GM12878 (cell line): ENCODE measurements around the gene S100A16. TPM values are rescaled to one million over a fixed set of nuclear protein-coding genes. Genes with fewer than 3 reads are reported as not detected.

ENCODE experiments used
- ATAC-seq: fragments of 200-7000 bp; cut with Tn5 transposase; 3 replicates; pipeline ENCODE4 v1.9.1; 2020; ENCODE audit warnings: mild to moderate bottlenecking, moderate library complexity
- BruUV-seq: library from RNA; stranded (reverse); fragments of 400-500 nt; replicated peaks from 2 replicates; lab custom pipeline; 2021; lab: Mats Ljungman, UMichigan
- CTCF ChIA-PET: fragments of 300-600 bp; sonication (Branson Sonifier 250); formaldehyde crosslinking; extraction: SDS; loops from one replicate; lab custom pipeline; 2021; ENCODE audit warnings: inconsistent platforms; lab: Yijun Ruan, JAX
- POLR2A ChIA-PET: fragments of 350-600 bp; formaldehyde crosslinking; extraction: SDS; loops from one replicate; lab custom pipeline; 2021; ENCODE audit warnings: inconsistent platforms; lab: Charles Lee
- RAD21 ChIA-PET: fragments of 300-600 bp; sonication (Branson Sonifier 250); formaldehyde crosslinking; loops from one replicate; lab custom pipeline; 2023; ENCODE audit warnings: antibody characterized with exemption; ENCODE audit not compliant: unreplicated experiment; lab: Charles Lee
- SMC1A ChIA-PET: fragments of 300-600 bp; sonication (Branson Sonifier 250); formaldehyde crosslinking; loops from one replicate; lab custom pipeline; 2023; ENCODE audit not compliant: unreplicated experiment, uncharacterized antibody; lab: Charles Lee
- DNase-seq: peaks from one replicate; pipeline ENCODE4 v3.0.0-alpha.2; 2011; ENCODE audit warnings: low read depth, low spot score
- FAIRE-seq: peaks from 3 replicates; lab custom pipeline; 2011; peaks lifted over from hg19 to GRCh38; lab: Jason Lieb, UNC
- H2AFZ ChIP-seq: 2 replicates; pipeline ENCODE4 v1.6.0; 2011; ENCODE audit warnings: low read depth, low read length, control low read depth; ENCODE audit not compliant: control insufficient read depth
- H3K27ac ChIP-seq: 2 replicates; pipeline ENCODE4 v1.5.1; 2011; ENCODE audit warnings: control low read depth; ENCODE audit not compliant: control insufficient read depth, insufficient read depth
- H3K27me3 ChIP-seq, 2 experiments: replicated peaks in 1 of 2; 2 replicates each; pipeline versions ENCODE4 v1.6.0 to v1.6.1; 2011; ENCODE audit warnings: low read length in 1 of 2; ENCODE audit not compliant: control insufficient read depth in 2 of 2, insufficient read depth in 2 of 2
- H3K36me3 ChIP-seq, 2 experiments: 2 replicates each; pipeline ENCODE4 v1.5.1; 2011; ENCODE audit warnings: low read length in 1 of 2; ENCODE audit not compliant: control insufficient read depth in 2 of 2, insufficient read depth in 2 of 2
- H3K4me1 ChIP-seq: 2 replicates; pipeline ENCODE4 v1.6.1; 2011; ENCODE audit warnings: mild to moderate bottlenecking, low read length, moderate library complexity, mixed read lengths; ENCODE audit not compliant: control insufficient read depth, insufficient read depth
- H3K4me2 ChIP-seq: 2 replicates; pipeline ENCODE4 v1.6.0; 2011; ENCODE audit warnings: control low read depth; ENCODE audit not compliant: control insufficient read depth, insufficient read depth
- H3K4me3 ChIP-seq: fragments of 200-600 bp; sonication (generic); 2 replicates; pipeline ENCODE4 v1.5.1; 2016
- H3K79me2 ChIP-seq: 2 replicates; pipeline ENCODE4 v1.6.0; 2011; ENCODE audit warnings: low read length; ENCODE audit not compliant: control insufficient read depth, insufficient read depth
- H3K9ac ChIP-seq: 2 replicates; pipeline ENCODE4 v1.8.0; 2011; ENCODE audit warnings: low read length, control low read depth, mixed read lengths; ENCODE audit not compliant: control insufficient read depth, insufficient read depth
- H3K9me3 ChIP-seq: replicated peaks from 3 replicates; pipeline ENCODE4 v1.5.1; 2011; ENCODE audit warnings: mild to moderate bottlenecking, low read length; ENCODE audit not compliant: control insufficient read depth, insufficient read depth
- H4K20me1 ChIP-seq: 2 replicates; pipeline ENCODE4 v1.6.0; 2011; ENCODE audit not compliant: control insufficient read depth, insufficient read depth
- BMI1 ChIP-seq: fragments of 450-650 bp; IDR thresholded peaks from 2 replicates; pipeline ENCODE4 v1.6.1; 2016; ENCODE audit warnings: mild to moderate bottlenecking, moderate library complexity, borderline replicate concordance
- CBX5 ChIP-seq: sonication (generic); IDR thresholded peaks from 2 replicates; pipeline ENCODE4 v1.6.1; 2016; ENCODE audit warnings: low read depth, moderate library complexity, mild to moderate bottlenecking, inconsistent platforms
- CREM ChIP-seq: IDR thresholded peaks from 2 replicates; pipeline ENCODE4 v1.6.1; 2014; ENCODE audit warnings: antibody characterized with exemption, low read depth
- EED ChIP-seq: sonication (generic); IDR thresholded peaks from 2 replicates; pipeline ENCODE4 v1.6.1; 2016; ENCODE audit warnings: antibody characterized with exemption, low read depth
- GABPA ChIP-seq: IDR thresholded peaks from 2 replicates; pipeline ENCODE4 v1.6.1; 2014; ENCODE audit warnings: antibody characterized with exemption, low read depth, mild to moderate bottlenecking, inconsistent platforms
- LARP7 ChIP-seq: fragments of 450-650 bp; IDR thresholded peaks from 2 replicates; pipeline ENCODE4 v1.6.1; 2017; ENCODE audit warnings: mild to moderate bottlenecking
- MYC ChIP-seq: IDR thresholded peaks from 2 replicates; pipeline ENCODE4 v1.6.1; 2011; ENCODE audit warnings: mild to moderate bottlenecking, low read length, moderate library complexity, inconsistent platforms; ENCODE audit not compliant: insufficient read depth, insufficient replicate concordance, insufficient read length, severe bottlenecking
- NFXL1 ChIP-seq: fragments of 450-650 bp; IDR thresholded peaks from 2 replicates; pipeline ENCODE4 v1.6.1; 2017; ENCODE audit warnings: antibody characterized with exemption, mild to moderate bottlenecking, borderline replicate concordance
- NFYB ChIP-seq: IDR thresholded peaks from 2 replicates; pipeline ENCODE4 v1.6.1; 2011; ENCODE audit warnings: low read depth, mild to moderate bottlenecking, low read length, improper control_type of control experiment, moderate library complexity; ENCODE audit not compliant: insufficient read depth
- NR2F1 ChIP-seq: fragments of 450-650 bp; conservative IDR thresholded peaks from 2 replicates; pipeline ENCODE4 v1.6.1; 2017; ENCODE audit warnings: mild to moderate bottlenecking
- SPI1 ChIP-seq: IDR thresholded peaks from 2 replicates; pipeline ENCODE4 v1.6.1; 2011; ENCODE audit warnings: low read depth, mild to moderate bottlenecking, low read length, moderate library complexity, borderline replicate concordance; ENCODE audit not compliant: insufficient read depth
- SREBF1 ChIP-seq: IDR thresholded peaks from 2 replicates; pipeline ENCODE4 v1.6.1; 2012; ENCODE audit warnings: mild to moderate bottlenecking, low read length
- STAT3 ChIP-seq: IDR thresholded peaks from 2 replicates; pipeline ENCODE4 v1.6.1; 2011; ENCODE audit warnings: low read depth, low read length, improper control_type of control experiment
- TCF12 ChIP-seq: IDR thresholded peaks from 2 replicates; pipeline ENCODE4 v1.6.1; 2011; ENCODE audit warnings: low read depth, mild to moderate bottlenecking, low read length
- ZNF384 ChIP-seq: IDR thresholded peaks from 2 replicates; pipeline ENCODE4 v1.6.1; 2012; ENCODE audit warnings: low read depth, mild to moderate bottlenecking, low read length, improper control_type of control experiment, borderline replicate concordance
- WGBS: methylation state at CpG from one replicate; pipeline ENCODE4 v1.1.6; 2016; ENCODE audit warnings: low lambda C conversion rate; ENCODE audit not compliant: insufficient replicate concordance, insufficient coverage; ENCODE audit errors: missing lambda C conversion rate; 5-methylcytosine and 5-hydroxymethylcytosine counted together
- in situ Hi-C: fragments of 300-500 bp; cut with MboI; formaldehyde crosslinking; loops from 9 replicates; pipeline ENCODE4 v1.14.3; 2018; ENCODE audit warnings: mixed read lengths
- intact Hi-C: fragments of 100-400 bp; cut with micrococcal nuclease; formaldehyde crosslinking; loops from one replicate; pipeline ENCODE4 v1.14.2; 2022; ENCODE audit not compliant: unreplicated experiment
- polyA plus RNA-seq, 11 experiments: library from polyadenylated mRNA; depleted of rRNA in 4 of 11; unstranded in 6 of 11; stranded (reverse) in 5 of 11; fragments of >200 nt; fragmentation: Nextera tagmentation in 4 of 11; fragmentation: Illumina TruSeq in 1 of 11; extraction: Ambion mirVana in 4 of 11; extraction: Trizol in 1 of 11; gene quantifications; 1 replicate in 1 of 11; 2 replicates in 10 of 11; pipeline versions ENCODE4 v1.2.1 to v1.2.3, GENCODE V29; 2011 to 2016; ENCODE audit warnings: inconsistent platforms in 2 of 11, missing spikeins in 2 of 11, low read depth in 1 of 11
- total RNA-seq, 4 experiments: library from RNA; depleted of rRNA in 3 of 4; stranded (reverse); fragments of >200 nt in 3 of 4; fragmentation: Illumina TruSeq in 1 of 4; extraction: Trizol in 1 of 4; gene quantifications; 2 replicates each; pipeline versions ENCODE4 v1.2.1 to v1.2.3, GENCODE V29; 2013 to 2021
- TF ChIP-seq, protein P1 (sequence below): fragments of 450-650 bp; IDR thresholded peaks from 2 replicates; pipeline ENCODE4 v1.6.1; 2016; ENCODE audit warnings: mild to moderate bottlenecking
- TF ChIP-seq, protein P2 (sequence below): fragments of 450-650 bp; formaldehyde crosslinking; IDR thresholded peaks from 2 replicates; pipeline ENCODE4 v1.4.0; 2022; ENCODE audit warnings: mild to moderate bottlenecking, moderate library complexity
- TF ChIP-seq, protein P3 (sequence below): fragments of 450-650 bp; IDR thresholded peaks from 2 replicates; pipeline ENCODE4 v1.6.1; 2016; ENCODE audit warnings: mild to moderate bottlenecking, moderate library complexity, borderline replicate concordance

The S100A16 gene
- total and polyA plus RNA-seq, 10 of the 15 experiments (the other 5 are each of a cell fraction or from before 2014, with no cell fraction given) = 0.14 to 0.51 (median 0.25) TPM; not detected in 6

DNA sequence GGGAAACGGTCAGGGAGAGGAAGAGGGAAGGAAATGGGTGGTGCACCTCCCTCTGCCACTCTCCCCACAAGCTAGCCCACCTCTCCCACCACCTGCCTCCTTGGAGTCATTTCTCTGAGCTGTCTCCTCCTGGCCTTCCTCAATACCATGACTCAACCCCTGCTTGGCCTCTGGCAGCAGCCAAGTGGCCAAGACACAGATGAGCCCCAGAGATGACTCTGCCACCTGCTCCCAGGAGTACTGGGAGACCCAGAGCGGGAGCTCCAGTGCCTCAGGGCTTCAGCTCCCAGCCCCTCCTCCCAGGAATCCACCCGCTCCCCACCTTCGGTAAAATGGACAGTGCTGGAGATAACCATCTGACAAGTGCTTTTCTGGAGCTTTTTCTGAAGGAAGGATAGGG, 2.6 kb downstream of the S100A16 start:
- DNase-seq = no peak
- ChIA-PET POLR2A (no interaction called here), RAD21 (no interaction called here), SMC1A (no interaction called here), CTCF (interaction anchor here (0.5 to 0.7 kb wide), 2 partner anchors 36 to 949 kb away, joined by 3 read pairs; no protein-coding TSS in a partner anchor)
- H3K27ac ChIP-seq = no peak overlapping the region
- no peak for ATAC-seq
- no TSS peak for BruUV-seq
- no peaks in the 10 kb centered on the region for H4K20me1 ChIP-seq
- H3K4me1 ChIP-seq = no peaks in the 10 kb centered on the region
- intact Hi-C loops = no loop called here
- no peaks in the 10 kb centered on the region for H3K36me3 ChIP-seq
- in situ Hi-C loops = no loop called here
- no peak overlapping the region for H3K9ac ChIP-seq
- no peaks in the 10 kb centered on the region for H3K27me3 ChIP-seq
- H3K79me2 ChIP-seq = no peaks in the 10 kb centered on the region
- H3K4me3 ChIP-seq = no peak overlapping the region
- no peak overlapping the region for H3K4me2 ChIP-seq
- 23% methylated on average over 4 of the region's 4 CpGs for WGBS
- FAIRE-seq = no peak
- no peaks in the 10 kb centered on the region for H3K9me3 ChIP-seq
- no peak overlapping the region for H2AFZ ChIP-seq
- TF ChIP-seq GABPA (no peak), ZNF384 (no peak), CBX5 (no peak), EED (no peak), TCF12 (no peak), BMI1 (no peak), MYC (no peak), SPI1 (no peak), NR2F1 (no peak), NFXL1 (no peak), LARP7 (no peak), SREBF1 (no peak), STAT3 (no peak), CREM (no peak), NFYB (no peak)
- TF ChIP-seq, protein P1, sequence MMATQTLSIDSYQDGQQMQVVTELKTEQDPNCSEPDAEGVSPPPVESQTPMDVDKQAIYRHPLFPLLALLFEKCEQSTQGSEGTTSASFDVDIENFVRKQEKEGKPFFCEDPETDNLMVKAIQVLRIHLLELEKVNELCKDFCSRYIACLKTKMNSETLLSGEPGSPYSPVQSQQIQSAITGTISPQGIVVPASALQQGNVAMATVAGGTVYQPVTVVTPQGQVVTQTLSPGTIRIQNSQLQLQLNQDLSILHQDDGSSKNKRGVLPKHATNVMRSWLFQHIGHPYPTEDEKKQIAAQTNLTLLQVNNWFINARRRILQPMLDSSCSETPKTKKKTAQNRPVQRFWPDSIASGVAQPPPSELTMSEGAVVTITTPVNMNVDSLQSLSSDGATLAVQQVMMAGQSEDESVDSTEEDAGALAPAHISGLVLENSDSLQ = no peak
- TF ChIP-seq, protein P2, sequence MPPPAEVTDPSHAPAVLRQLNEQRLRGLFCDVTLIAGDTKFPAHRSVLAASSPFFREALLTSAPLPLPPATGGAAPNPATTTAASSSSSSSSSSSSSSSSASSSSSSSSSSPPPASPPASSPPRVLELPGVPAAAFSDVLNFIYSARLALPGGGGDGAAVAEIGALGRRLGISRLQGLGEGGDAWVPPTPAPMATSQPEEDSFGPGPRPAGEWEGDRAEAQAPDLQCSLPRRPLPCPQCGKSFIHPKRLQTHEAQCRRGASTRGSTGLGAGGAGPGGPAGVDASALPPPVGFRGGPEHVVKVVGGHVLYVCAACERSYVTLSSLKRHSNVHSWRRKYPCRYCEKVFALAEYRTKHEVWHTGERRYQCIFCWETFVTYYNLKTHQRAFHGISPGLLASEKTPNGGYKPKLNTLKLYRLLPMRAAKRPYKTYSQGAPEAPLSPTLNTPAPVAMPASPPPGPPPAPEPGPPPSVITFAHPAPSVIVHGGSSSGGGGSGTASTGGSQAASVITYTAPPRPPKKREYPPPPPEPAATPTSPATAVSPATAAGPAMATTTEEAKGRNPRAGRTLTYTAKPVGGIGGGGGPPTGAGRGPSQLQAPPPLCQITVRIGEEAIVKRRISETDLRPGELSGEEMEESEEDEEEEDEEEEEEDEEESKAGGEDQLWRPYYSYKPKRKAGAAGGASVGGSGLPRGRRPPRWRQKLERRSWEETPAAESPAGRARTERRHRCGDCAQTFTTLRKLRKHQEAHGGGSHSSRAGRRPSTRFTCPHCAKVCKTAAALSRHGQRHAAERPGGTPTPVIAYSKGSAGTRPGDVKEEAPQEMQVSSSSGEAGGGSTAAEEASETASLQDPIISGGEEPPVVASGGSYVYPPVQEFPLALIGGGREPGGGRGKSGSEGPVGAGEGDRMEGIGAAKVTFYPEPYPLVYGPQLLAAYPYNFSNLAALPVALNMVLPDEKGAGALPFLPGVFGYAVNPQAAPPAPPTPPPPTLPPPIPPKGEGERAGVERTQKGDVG = no peak
- TF ChIP-seq, protein P3, sequence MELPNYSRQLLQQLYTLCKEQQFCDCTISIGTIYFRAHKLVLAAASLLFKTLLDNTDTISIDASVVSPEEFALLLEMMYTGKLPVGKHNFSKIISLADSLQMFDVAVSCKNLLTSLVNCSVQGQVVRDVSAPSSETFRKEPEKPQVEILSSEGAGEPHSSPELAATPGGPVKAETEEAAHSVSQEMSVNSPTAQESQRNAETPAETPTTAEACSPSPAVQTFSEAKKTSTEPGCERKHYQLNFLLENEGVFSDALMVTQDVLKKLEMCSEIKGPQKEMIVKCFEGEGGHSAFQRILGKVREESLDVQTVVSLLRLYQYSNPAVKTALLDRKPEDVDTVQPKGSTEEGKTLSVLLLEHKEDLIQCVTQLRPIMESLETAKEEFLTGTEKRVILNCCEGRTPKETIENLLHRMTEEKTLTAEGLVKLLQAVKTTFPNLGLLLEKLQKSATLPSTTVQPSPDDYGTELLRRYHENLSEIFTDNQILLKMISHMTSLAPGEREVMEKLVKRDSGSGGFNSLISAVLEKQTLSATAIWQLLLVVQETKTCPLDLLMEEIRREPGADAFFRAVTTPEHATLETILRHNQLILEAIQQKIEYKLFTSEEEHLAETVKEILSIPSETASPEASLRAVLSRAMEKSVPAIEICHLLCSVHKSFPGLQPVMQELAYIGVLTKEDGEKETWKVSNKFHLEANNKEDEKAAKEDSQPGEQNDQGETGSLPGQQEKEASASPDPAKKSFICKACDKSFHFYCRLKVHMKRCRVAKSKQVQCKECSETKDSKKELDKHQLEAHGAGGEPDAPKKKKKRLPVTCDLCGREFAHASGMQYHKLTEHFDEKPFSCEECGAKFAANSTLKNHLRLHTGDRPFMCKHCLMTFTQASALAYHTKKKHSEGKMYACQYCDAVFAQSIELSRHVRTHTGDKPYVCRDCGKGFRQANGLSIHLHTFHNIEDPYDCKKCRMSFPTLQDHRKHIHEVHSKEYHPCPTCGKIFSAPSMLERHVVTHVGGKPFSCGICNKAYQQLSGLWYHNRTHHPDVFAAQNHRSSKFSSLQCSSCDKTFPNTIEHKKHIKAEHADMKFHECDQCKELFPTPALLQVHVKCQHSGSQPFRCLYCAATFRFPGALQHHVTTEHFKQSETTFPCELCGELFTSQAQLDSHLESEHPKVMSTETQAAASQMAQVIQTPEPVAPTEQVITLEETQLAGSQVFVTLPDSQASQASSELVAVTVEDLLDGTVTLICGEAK = no peak
